Sigmoid colon (tissue), 7 donors: ENCODE data around the gene OR1N2. TPM values are rescaled to one million over a fixed set of nuclear protein-coding genes. Genes with fewer than 3 reads are reported as not detected.
"Not testable (repeated sequence)": the region's sequence is repeated elsewhere in the genome, so short reads cannot be mapped to it uniquely, and the experiment has no call there.

Source experiments
- DNase-seq: peaks from one replicate; pipeline ENCODE4 v3.0.0-alpha.2; 2019
- H3K27ac ChIP-seq, 4 donors: fragments of 200-600 bp; sonication (generic); one replicate each; pipeline ENCODE4 v1.5.1; 2016 to 2019; ENCODE audit warnings: mild to moderate bottlenecking in 1 of 4
- H3K27me3 ChIP-seq, 3 donors: fragments of 200-600 bp; sonication (generic); one replicate each; pipeline ENCODE4 v1.5.1; 2019; ENCODE audit warnings: mild to moderate bottlenecking in 1 of 3
- H3K36me3 ChIP-seq, 4 donors: fragments of 200-600 bp; sonication (generic); one replicate each; pipeline ENCODE4 v1.5.1; 2016 to 2019
- H3K4me1 ChIP-seq, 4 donors: fragments of 200-600 bp; sonication (generic); one replicate each; pipeline ENCODE4 v1.5.1; 2017 to 2019
- H3K4me3 ChIP-seq, 4 donors: fragments of 200-600 bp; sonication (generic); one replicate each; pipeline ENCODE4 v1.5.1; 2017 to 2019; ENCODE audit warnings: mild to moderate bottlenecking in 2 of 4, moderate library complexity in 1 of 4
- H3K9me3 ChIP-seq, 4 donors: fragments of 200-600 bp in 3 of 4; sonication (generic) in 3 of 4; one replicate each; pipeline versions ENCODE4 v1.5.1 to v1.6.1; 2013 to 2019
- EP300 ChIP-seq, 4 donors: sonication (generic); formaldehyde crosslinking; IDR thresholded peaks; one replicate each; pipeline ENCODE4 v1.6.1; 2017; ENCODE audit warnings: antibody characterized with exemption in 4 of 4
- POLR2A ChIP-seq, 2 donors: fragments of 450-650 bp; IDR thresholded peaks; one replicate each; pipeline ENCODE4 v1.6.1; 2016; ENCODE audit warnings: antibody characterized with exemption in 2 of 2, mild to moderate bottlenecking in 2 of 2, moderate library complexity in 2 of 2
- POLR2AphosphoS5 ChIP-seq, 4 donors: sonication (generic); formaldehyde crosslinking; IDR thresholded peaks; one replicate each; pipeline ENCODE4 v1.6.1; 2017; ENCODE audit warnings: antibody characterized with exemption in 4 of 4
- WGBS, 2 donors: extraction: QIAGEN DNeasy Blood & Tissue Kit; methylation state at CpG; one replicate each; pipeline ENCODE4 v1.1.7; 2013; 5-methylcytosine and 5-hydroxymethylcytosine counted together
- intact Hi-C: fragments of 100-400 bp; cut with DNase I; formaldehyde crosslinking; loops from one replicate; pipeline ENCODE4 v1.15.1; 2023
- polyA plus RNA-seq, 3 donors: library from polyadenylated mRNA; stranded (reverse); fragments of 200-250 nt; gene quantifications; one replicate each; pipeline ENCODE4 v1.2.3, GENCODE V29; 2013
- total RNA-seq, 4 donors: library from RNA; depleted of rRNA; stranded (reverse); fragments of >200 nt; gene quantifications; one replicate each; pipeline ENCODE4 v1.1.0, GENCODE V29; 2016
- TF ChIP-seq, protein P1 (sequence below), 4 experiments: fragments of 450-650 bp in 3 of 4; fragments of 200-600 bp in 1 of 4; IDR thresholded peaks; one replicate each; pipeline ENCODE4 v1.5.1; 2016 to 2019; ENCODE audit warnings: antibody characterized with exemption in 4 of 4, mild to moderate bottlenecking in 3 of 4, moderate library complexity in 2 of 4
- donor health status: healthy with polysubstance abuse.
- donor health status: Bipolar disorder and iron deficiency.
- donor health status: healthy.

OR1N2 gene
- total and polyA plus RNA-seq, 7 donors = not detected

DNA sequence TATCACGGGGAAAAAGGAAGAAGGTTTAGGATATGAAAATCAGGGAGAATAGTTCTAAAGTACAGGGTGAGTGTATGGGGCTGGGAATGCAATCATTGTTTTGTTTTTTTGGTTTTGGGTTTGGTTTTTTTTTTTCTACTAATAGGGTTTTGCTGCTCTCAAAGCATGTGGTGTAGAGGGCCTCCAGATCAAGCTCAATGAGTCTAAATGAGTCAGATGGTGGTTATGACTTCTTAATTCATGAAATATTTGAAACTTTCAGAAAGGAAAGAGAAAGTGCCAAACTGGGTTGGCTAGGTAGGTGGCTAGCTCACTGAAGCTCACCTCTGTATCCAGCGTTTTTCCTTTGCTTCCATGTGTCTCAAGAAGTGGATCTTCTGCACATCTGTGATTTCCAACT lies 19.5 kb downstream of the OR1N2 start:
- Histone ChIP-seq H3K36me3 (no peaks in the 10 kb centered on the region), H3K4me1 (no peaks in the 10 kb centered on the region), H3K9me3 (no peaks in the 10 kb centered on the region), H3K27ac (no peak overlapping the region), H3K27me3 (no peaks in the 10 kb centered on the region), H3K4me3 (no peak overlapping the region)
- TF ChIP-seq EP300 (IDR thresholded peaks at IDR 0.05) (no peak), POLR2AphosphoS5 (IDR thresholded peaks at IDR 0.05) (no peak), POLR2A (IDR thresholded peaks at IDR 0.05) (no peak)
- TF ChIP-seq, protein P1, sequence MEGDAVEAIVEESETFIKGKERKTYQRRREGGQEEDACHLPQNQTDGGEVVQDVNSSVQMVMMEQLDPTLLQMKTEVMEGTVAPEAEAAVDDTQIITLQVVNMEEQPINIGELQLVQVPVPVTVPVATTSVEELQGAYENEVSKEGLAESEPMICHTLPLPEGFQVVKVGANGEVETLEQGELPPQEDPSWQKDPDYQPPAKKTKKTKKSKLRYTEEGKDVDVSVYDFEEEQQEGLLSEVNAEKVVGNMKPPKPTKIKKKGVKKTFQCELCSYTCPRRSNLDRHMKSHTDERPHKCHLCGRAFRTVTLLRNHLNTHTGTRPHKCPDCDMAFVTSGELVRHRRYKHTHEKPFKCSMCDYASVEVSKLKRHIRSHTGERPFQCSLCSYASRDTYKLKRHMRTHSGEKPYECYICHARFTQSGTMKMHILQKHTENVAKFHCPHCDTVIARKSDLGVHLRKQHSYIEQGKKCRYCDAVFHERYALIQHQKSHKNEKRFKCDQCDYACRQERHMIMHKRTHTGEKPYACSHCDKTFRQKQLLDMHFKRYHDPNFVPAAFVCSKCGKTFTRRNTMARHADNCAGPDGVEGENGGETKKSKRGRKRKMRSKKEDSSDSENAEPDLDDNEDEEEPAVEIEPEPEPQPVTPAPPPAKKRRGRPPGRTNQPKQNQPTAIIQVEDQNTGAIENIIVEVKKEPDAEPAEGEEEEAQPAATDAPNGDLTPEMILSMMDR (IDR thresholded peaks at IDR 0.05) = no peak
- 58 to 72% methylated on average over 2 of the region's 2 CpGs for WGBS, 2 donors
- intact Hi-C loops = no loop called here
- no peak for DNase-seq

DNA sequence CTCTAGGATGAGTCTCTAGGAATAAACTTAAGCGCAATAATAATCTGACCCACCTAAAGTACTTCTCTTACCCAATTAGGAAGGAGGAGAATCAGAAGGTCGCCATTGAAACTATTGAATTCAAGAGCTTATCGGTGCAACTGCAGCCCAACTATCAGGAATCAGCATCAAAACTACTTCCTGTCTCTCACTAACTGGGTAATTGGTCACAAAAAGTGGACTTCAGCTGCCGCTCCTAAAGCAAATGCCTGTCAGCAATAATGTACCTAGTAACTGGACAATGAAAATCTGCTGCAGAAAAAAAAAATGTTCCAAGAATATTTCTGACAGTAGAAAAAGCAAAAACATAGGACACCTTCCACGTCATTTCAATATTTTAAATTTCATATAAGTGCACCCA lies 27.0 kb downstream of the OR1N2 start:
- intact Hi-C loops = no loop called here
- H3K9me3 ChIP-seq = no peaks in the 10 kb centered on the region
- no peak overlapping the region for H3K4me3 ChIP-seq
- H3K27ac ChIP-seq = no peak overlapping the region
- TF ChIP-seq POLR2AphosphoS5 (IDR thresholded peaks at IDR 0.05) (no peak), EP300 (IDR thresholded peaks at IDR 0.05) (no peak), POLR2A (IDR thresholded peaks at IDR 0.05) (no peak)
- TF ChIP-seq, protein P1 (IDR thresholded peaks at IDR 0.05) = no peak
- H3K4me1 ChIP-seq = no peaks in the 10 kb centered on the region
- 78 to 81% methylated on average over 5 of the region's 5 CpGs for WGBS, 2 donors
- no peak for DNase-seq
- no peaks in the 10 kb centered on the region for H3K27me3 ChIP-seq
- no peaks in the 10 kb centered on the region for H3K36me3 ChIP-seq

DNA sequence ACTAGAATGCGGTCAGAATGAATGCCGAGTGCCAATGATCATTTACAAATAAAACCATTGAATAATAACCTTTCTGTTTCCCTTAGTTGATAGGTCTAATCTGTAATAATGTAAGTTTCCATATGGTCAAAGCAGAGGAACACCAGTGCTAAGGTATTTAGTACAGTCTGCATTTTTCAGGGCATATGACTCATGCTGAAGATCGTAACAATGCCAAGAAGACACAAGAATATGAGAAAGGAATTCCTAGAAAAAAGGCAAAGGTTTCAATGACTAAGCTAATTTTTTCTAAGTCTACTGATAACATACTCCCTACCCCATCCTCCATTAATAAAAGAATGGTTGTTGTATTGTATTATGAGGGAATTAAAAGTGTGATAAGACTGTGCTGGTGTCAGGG lies 27.4 kb downstream of the OR1N2 start:
- TF ChIP-seq POLR2AphosphoS5 (IDR thresholded peaks at IDR 0.05) (no peak), POLR2A (IDR thresholded peaks at IDR 0.05) (no peak), EP300 (IDR thresholded peaks at IDR 0.05) (no peak)
- TF ChIP-seq, protein P1 (IDR thresholded peaks at IDR 0.05) = no peak
- WGBS, 2 donors = 73 to 84% methylated on average over 3 of the region's 3 CpGs
- intact Hi-C loops = no loop called here

DNA sequence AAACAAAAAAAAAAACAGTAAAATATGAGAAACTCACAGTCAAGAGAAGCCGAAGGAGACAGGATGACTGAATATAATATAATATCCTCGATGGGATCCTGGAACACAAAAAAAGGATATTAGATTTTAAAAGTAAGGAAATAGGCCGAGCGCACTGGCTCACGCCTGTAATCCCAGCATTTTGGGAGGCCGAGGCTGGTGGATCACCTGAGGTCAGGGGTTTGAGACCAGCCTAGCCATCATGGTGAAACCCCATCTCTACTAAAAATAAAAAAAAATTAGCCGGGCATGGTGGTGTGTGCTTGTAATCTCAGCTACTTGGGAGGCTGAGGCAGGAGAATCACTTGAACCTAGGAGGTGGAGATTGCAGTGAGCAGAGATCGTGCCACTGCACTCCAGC lies 30.4 kb downstream of the OR1N2 start, which contains the start of gene OR1L8:
Gene OR1L8, minus strand, starts transcription at position 101 of the 400 bp plus-strand sequence. CDS start 14,907 bp downstream, outside the sequence.
- 90 to 93% methylated on average over 8 of the region's 8 CpGs for WGBS, 2 donors
- H3K4me3 ChIP-seq, H3K36me3 ChIP-seq, intact Hi-C loops, DNase-seq, H3K27ac ChIP-seq, H3K27me3 ChIP-seq, H3K9me3 ChIP-seq, H3K4me1 ChIP-seq: not testable (repeated sequence)

More for the DNA sequence above, 27.4 kb downstream of the OR1N2 start:
- H3K27me3 ChIP-seq = no peaks in the 10 kb centered on the region
- H3K36me3 ChIP-seq = no peaks in the 10 kb centered on the region
- no peak for DNase-seq
- H3K4me3 ChIP-seq = no peak overlapping the region
- no peaks in the 10 kb centered on the region for H3K4me1 ChIP-seq
- no peaks in the 10 kb centered on the region for H3K9me3 ChIP-seq
- H3K27ac ChIP-seq = no peak overlapping the region

Other genes with a start within 250 kb of the OR1N2 start
- gene PTGS1, start 182.1 kb upstream of the OR1N2 start, total RNA-seq = 100 to 1,000 TPM in 2 of 4 donors, 10 to 100 TPM in 2; 72.6 to 150 (median 121) TPM
- gene PTGS1, start 182.1 kb upstream of the OR1N2 start, polyA plus RNA-seq = 10 to 100 TPM in 1 of 3 donors, 1 to 10 TPM in 2; 3.0 to 10.8 (median 4.2) TPM
- gene OR1J1, start 75.2 kb upstream of the OR1N2 start, total RNA-seq = not detected
- gene OR1J1, start 75.2 kb upstream of the OR1N2 start, polyA plus RNA-seq = not detected
- gene OR1J2, start 42.3 kb upstream of the OR1N2 start, total RNA-seq = under 1 TPM in 1 of 4 donors, not detected in 3; 0.68 TPM
- not detected for gene OR1J2, start 42.3 kb upstream of the OR1N2 start, polyA plus RNA-seq
- not detected for gene OR1J4, start 34.0 kb upstream of the OR1N2 start, total RNA-seq
- gene OR1J4, start 34.0 kb upstream of the OR1N2 start, polyA plus RNA-seq = not detected
- gene OR1N1, start 25.8 kb upstream of the OR1N2 start, total RNA-seq = not detected
- not detected for gene OR1N1, start 25.8 kb upstream of the OR1N2 start, polyA plus RNA-seq
- under 1 TPM in 1 of 4 donors, not detected in 3; 0.33 TPM for gene OR1L8, start 30.3 kb downstream of the OR1N2 start, total RNA-seq
- gene OR1L8, start 30.3 kb downstream of the OR1N2 start, polyA plus RNA-seq = not detected
- not detected for gene OR1Q1, start 61.6 kb downstream of the OR1N2 start, total RNA-seq
- gene OR1Q1, start 61.6 kb downstream of the OR1N2 start, polyA plus RNA-seq = not detected
- not detected for gene OR1B1, start 104.5 kb downstream of the OR1N2 start, total RNA-seq
- gene OR1B1, start 104.5 kb downstream of the OR1N2 start, polyA plus RNA-seq = not detected
- not detected for gene OR1L1, start 108.6 kb downstream of the OR1N2 start, total RNA-seq
- not detected for gene OR1L1, start 108.6 kb downstream of the OR1N2 start, polyA plus RNA-seq
- not detected for gene OR1L3, start 122.0 kb downstream of the OR1N2 start, total RNA-seq
- gene OR1L3, start 122.0 kb downstream of the OR1N2 start, polyA plus RNA-seq = not detected
- gene OR1L4, start 170.9 kb downstream of the OR1N2 start, total RNA-seq = not detected
- gene OR1L4, start 170.9 kb downstream of the OR1N2 start, polyA plus RNA-seq = not detected
- not detected for gene OR1L6, start 189.2 kb downstream of the OR1N2 start, total RNA-seq
- gene OR1L6, start 189.2 kb downstream of the OR1N2 start, polyA plus RNA-seq = not detected
- not detected for gene OR5C1, start 235.8 kb downstream of the OR1N2 start, total RNA-seq
- gene OR5C1, start 235.8 kb downstream of the OR1N2 start, polyA plus RNA-seq = not detected
- not detected for gene OR1K1, start 247.0 kb downstream of the OR1N2 start, total RNA-seq
- not detected for gene OR1K1, start 247.0 kb downstream of the OR1N2 start, polyA plus RNA-seq